Effector CD8-positive, alpha-beta T cell (primary cell): Measurements from ENCODE around the gene STK4.

Source experiments
- DNase-seq: peaks from one replicate; lab custom pipeline; 2025; lab: John Stamatoyannopoulos, UW

Gene STK4

DNA sequence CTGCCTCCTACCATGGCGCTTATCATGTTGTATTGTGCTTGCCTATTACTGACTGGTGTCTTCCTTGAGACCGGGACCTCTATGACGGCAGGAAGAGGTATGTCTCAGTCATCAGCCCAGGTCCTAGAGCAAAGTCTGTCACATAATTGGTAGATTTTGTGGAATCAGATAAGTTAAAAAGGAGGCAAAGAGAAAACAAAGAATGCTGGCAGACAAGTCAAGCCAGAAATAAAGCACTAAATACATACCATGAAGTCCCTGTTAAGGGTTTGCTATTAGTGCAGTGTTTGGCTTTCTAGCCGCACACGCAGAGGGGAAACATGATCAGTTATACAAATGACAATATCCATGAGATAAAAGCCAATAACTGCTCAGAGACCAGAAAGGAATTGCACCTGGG lies 12.1 kb upstream of the STK4 start:
- no peak for DNase-seq

GRCh38 chr20:44955270-44955669 lies 11.0 kb upstream of the STK4 start:
- DNase-seq: no peak

DNA sequence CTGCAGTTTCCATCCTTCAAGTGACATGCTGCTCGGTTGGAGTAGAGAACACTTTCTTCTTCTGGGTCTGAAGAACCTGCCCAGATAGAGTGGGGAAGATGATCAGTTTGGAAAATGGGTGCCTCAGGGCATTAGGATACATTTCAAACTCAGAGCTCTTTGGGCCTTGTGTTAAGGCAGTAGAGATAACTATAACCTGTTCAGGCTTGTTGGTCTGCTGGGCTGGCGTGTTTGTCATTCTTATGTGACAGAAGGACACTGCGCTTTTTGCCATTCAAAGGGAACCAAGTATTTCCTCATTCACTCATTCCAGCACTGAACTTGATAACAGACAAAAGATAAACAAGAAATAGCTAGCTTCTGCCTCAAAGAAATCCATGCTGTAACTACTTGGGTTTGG lies 9.9 kb upstream of the STK4 start:
- no peak for DNase-seq

GRCh38 chr20:44958276-44958675 lies 8.0 kb upstream of the STK4 start:
- DNase-seq: no peak

DNA sequence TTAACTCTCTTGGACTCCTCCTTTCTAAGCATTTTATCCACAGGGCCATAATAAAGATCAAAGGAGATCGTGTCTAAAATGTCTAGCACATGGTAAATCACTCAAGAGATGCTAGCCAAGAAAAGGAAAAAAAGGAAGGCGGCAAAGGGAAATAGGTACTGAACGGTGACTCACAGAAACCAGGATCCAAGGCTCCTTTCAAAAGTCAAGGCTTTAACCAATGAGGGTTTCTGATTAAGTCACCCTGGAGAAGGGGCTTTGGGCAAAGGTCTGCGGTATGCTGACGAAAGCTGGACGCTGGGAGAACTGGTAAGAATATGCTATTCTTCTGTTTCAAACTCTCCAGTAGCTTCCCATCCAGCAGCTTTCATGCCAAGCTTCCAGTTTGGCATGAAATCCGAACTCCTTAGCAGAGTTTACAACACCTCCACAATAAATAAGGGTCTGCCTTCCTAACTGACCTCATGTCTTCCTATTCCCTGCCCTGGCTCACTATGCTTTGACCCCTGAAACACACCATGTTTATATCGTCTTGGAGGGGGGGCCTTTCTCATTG lies 7.2 kb upstream of the STK4 start:
- no peak for DNase-seq

DNA sequence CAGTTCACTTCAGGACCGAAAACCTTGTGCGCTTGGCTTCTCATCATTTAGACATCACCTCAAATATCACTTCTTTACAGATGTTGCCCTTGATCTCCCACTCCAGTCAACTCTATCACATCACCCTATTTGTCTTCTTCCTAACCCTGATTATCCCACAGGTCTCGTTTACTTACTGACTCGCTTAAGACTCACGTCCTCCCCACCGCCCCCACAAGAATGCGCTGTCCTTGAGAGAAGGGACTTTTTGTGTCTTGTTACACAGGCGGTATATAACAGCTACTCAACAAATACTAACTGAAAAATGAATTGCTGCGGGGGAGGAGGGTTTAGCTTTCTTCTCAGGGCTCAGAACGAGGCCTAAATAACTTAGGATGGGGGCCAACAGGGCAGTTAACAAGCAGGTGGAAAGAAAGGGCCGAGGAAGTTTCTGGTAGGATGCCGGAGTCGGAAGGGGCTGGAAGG lies 6.6 kb upstream of the STK4 start:
- peak; percentile 25 for DNase-seq

DNA sequence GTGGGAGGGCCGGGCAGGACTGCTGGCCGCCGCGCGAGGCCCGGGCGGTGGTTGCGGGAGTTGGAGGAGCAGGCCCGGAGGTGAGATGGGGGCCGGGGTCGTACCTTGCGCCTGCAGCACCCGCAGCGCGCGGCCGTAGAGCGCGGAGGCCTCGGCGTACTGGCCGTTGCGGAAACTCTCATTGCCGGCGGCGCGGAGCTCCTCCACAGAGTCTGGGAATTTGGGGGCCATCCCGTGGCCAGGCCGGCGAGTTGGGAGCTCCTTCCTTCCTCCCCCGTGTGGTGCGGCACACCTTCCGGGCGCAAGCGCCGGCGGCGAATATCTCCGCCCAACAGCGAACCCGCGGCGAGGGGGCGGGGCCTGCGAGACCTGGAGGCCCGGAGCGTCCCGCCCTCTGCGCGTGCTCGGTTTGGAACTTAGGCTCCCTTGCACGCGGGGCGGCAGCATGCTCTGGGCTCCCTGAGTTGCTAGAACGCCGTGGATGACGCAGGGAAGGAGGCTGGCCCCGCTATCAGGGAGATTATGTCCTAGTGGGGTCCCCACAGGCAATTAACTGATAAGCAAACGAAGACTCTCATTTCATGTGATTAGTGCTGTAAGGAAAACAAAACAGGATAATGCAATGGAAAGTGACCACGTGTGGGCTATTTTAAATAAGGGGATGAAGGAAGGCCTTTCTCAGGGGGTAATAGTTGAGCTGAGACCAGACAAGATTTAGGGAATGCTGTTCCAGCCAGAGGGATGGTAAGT lies 6.0 kb upstream of the STK4 start, which contains the start of gene TOMM34:
Gene TOMM34, minus strand, starts transcription at position 295 of the 750 bp plus-strand sequence. Its CDS starts 64 bp downstream, at position 231.
- peak; percentile 89 for DNase-seq

GRCh38 chr20:44961011-44961869 lies 5.1 kb upstream of the STK4 start:
- DNase-seq: no peak

- DNase-seq: no peak
Observed at GRCh38 chr20:44961870-44962267, 4.4 kb upstream of the STK4 start.

DNA sequence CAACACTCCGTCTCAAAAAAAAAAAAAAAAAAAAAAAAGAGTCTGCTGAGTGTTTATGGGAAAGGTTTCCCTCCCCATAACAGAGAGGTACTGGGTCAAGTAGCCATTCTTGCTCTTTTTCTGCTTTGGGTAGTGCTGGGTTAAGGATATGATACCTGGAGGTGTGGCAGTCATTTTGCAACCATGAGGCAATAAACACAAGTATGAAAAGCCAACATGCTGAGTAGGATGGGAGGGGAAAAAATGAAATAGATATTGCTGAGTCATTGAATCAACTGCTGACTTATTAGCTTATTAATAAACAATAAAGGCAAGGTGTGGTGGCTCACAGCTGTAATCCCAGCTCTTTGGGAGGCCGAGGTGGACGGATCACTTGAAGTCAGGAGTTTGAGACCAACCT lies 3.8 kb upstream of the STK4 start:
- DNase-seq: no peak

DNA sequence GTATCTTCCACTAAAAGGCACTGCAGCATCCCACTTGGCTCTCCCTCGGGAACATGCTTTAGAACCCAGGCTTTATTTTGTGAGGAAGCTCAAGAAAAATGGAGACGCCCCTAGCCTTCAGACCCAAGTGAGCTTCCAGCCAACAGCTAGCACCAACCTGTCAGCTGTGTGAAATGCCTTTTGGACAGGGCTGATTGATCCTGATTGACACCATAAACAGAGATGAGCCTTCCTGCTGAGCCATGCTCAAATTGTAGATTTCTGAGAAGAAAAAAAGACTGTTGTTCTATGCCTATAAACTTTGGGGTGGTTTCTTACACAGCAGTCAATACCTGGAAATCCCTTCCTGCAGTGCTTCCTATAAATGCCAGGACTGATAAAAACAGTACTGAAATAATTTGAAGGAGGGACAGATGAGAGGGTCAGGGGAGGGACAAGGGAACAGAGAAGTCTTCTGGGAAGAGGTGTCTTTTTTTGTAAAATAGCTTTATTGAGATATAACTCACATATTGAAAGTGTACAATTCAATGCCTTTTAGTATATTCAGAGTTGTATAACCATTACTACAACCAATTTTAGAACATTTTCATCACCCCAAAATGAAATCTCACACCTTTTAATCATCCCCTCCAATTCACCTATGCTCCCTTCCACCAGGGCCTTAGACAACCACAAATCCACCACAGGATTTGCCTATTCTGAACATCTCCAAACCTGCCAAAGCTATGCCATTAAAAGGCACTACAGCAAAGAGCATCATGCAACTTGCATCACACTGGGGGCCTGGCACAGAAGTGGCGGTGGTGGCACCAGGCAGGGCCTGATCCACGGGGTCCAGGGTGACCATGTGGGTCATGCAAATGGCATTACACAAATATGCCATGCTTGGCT lies 2.7 kb upstream of the STK4 start:
- DNase-seq: no peak

DNA sequence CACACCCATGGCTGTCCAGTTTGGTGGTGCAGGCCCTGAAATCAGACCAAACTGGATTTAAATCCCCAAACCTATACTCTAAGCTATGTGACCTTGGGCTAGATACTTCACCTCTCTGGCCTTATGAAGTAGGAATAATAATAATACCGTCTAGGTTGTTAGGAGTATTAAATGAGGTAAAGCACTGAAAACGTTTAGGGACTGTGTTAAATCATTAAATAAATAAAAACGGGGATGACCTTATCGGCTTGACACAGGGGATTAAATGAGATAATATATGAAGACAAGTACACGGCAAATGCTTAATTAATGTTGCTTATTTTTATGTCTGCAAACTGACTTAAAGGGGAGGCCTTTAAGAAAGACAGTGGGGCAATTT lies 672 bp upstream of the STK4 start:
- DNase-seq: no peak

- no peak for DNase-seq
Observed at GRCh38 chr20:44967207-44967807, 995 bp downstream of the STK4 start.

DNA sequence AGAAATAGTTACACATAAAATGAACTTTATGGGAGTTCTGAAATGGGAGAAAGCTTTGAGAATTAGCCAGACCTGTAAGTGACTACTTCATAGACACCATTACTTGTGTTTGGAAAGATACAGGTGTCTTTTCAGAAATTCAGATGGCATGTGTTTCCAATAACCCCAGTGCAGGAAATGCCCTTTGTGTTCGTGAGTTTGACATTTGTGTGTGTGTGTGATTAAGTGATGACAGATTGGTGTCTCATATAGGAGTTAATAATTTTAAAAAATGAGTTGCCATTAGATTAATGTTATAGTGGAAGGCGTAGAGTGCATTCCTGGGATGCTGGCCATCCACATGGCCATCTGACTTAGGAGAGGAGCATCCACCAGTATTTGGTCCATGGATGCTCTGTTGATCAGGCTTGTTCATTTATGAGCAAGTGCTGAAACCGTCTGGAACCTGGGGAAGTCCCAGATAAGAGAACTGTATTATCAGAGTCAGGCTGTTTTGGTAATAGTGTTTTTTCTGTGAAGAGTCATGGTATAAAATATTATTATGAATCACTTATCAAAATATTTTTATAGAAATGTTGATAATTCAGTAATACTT lies 3.1 kb downstream of the STK4 start:
- DNase-seq: no peak

DNA sequence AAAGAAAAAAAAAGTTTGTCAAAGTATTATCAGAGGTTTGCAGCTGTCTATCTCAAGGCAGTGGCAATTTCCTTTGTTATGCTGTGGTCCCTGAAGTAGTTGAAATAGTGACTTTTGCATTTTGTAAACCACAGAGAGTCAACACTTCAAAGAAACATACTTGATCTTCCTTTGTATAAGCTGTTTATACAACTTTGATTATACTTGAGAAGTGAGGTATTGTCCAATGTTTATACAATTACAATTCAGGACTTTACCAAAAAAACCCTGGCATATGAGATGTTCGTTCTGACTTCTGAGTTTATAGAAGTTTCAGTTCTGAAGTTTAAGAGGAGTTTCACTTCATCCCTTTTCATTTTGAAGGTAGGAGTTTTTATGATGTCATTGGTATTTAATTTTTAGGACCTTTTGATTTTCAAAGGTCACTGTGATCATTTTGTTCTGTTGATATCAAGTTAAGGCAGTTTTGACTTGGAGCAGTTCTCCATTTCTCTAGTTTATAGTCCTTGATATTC lies 4.0 kb downstream of the STK4 start:
- no peak for DNase-seq

DNA sequence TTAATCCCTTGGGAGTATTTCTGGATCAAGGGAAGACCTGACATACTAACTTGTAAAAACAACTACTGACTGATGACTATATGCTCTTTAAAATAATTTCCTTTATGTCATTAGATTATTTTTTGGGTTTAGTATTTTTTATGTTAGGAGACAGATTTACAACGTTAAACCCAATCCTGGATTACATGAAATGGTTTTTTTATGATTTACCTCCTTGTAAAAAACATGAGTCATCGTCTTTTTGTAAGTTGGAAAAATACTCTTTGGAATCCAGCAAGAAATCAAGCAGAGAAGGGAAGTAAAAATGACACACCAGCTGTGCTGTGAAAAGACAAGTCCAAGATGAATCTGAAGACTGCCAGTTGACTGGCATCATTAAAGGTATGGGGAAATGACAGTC lies 6.7 kb downstream of the STK4 start:
- DNase-seq: no peak

GRCh38 chr20:44976698-44977097 lies 10.4 kb downstream of the STK4 start:
- no peak for DNase-seq

- DNase-seq: peak; percentile 57
Observed at GRCh38 chr20:44979090-44979621, 12.8 kb downstream of the STK4 start.

DNA sequence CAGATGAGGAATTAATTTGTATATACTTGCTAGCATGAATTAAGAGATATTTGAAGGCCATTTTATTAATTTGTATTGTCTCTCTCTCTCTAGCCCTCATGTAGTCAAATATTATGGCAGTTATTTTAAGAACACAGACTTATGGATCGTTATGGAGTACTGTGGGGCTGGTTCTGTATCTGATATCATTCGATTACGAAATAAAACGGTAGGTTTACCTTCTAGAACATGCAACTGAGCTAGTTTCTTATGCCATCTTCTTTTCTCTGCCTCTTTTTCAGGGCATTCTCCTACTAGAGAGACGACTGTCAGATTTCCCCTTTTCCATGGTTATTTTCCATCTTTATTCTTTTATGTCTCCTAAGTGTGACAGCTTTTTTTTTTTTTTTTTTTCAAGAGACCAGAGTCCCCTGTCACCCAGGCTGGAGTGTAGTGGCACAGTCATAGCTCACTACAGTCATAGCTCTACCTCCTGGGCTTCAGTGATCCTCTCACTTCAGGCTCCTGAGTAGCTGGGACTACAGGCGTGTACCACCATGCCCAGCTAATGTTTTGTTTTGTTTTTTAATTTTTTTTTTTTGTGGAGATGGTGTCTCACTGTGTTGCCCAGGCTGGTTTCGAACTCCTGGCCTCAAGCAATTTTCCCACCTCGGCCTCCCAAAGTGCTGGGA lies 15.6 kb downstream of the STK4 start:
- no peak for DNase-seq
